ENCODE measurements around the gene DIDO1. TPM values are rescaled to one million over a fixed set of nuclear protein-coding genes. Genes with fewer than 3 reads are reported as not detected.

DIDO1 gene
- total RNA-seq, 1 donor from 2014 or later = 58.1 TPM

DNA sequence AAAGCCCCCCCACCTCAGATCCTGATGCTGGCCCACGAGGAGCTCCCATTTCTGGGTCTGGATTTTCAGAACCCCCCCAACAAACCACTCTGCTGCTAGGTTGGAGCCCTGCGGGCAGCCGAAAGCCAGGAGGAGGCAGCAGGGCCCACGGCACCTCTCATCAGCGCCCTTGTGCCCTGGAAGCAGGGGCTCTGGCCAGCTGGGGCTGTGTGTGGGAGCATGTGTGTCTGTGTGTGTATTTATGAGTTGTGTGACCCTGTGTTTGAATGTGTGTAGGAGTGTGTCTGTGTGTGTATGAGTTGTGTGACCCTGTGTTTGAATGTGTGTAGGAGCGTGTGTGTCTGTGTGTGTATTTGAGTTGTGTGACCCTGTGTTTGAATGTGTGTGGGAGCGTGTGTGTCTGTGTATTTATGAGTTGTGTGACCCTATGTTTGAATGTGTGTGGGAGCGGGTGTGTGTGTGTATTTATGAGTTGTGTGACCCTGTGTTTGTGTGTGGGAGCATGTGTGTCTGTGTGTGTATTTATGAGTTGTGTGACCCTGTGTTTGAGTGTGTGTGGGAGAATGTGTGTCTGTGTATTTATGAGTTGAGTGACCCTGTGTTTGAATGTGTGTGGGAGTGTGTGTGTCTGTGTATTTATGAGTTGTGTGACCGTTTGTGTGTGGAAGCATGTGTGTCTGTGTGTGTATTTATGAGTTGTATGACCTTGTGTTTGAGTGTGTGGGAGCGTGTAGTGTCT is 45.1 kb upstream of the DIDO1 start:
- TF ChIP-seq CTCF (conservative IDR thresholded peaks at IDR 0.05) = no peak
- Mint-ChIP-seq H3K4me3 (peak overlapping the region; percentile 0), H3K27ac (no peak overlapping the region), H3K27me3 (peaks cover 59% of the 10 kb centered on the region), H3K36me3 (no peaks in the 10 kb centered on the region), H3K9me3 (no peaks in the 10 kb centered on the region), H3K4me1 (ENCODE audit: unreplicated experiment) (no peaks in the 10 kb centered on the region)
- DNase-seq (ENCODE audit: extremely low spot score, unreplicated experiment) = no peak

DNA sequence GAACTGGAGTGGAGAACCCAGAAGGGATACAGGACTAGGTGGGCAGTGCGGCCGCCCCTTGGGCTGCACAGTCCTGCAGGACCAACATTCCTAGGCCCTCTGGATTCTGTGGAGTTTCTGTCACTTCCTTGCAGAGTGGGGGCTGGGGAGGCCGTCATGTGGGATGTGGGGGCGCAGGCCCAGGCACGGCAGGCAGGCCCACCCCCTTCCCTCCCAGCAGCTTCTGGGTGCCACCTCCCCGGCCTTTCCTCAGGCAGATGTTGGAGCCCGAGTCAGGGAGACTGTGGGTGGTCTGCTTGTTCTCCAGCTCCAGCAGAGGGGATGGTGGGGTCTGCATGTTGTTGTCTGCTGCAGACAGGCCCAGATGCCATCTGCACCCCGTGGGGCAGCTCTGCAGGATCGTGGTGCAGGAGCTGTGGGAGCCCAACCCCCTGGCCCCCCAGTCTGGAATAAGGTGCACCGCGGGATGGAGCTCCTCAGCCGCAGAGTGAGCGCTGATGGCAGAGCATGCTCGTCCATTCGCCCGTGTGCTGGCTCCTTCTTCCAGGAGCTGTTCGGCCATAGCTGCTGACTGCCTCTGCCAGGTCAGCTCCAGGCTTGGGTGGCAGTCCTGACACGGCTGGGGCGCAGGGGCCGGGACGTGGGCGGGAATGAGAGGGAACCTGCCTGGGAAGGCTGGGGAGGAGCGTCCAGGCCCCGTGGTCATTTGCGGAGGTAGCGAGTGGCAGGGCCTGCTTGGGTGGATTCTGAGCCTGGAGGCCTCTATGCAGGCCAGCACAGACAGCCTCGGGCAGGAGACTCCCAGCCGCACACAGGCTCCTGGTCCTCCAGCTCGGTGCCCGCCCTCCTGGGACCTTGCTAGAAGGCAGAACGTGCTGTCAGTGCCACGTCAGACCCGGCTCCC is 44.3 kb upstream of the DIDO1 start:
- Mint-ChIP-seq H3K9me3 (no peaks in the 10 kb centered on the region), H3K27ac (no peak overlapping the region), H3K4me1 (ENCODE audit: unreplicated experiment) (no peaks in the 10 kb centered on the region), H3K4me3 (no peak overlapping the region), H3K36me3 (no peaks in the 10 kb centered on the region), H3K27me3 (peaks cover 51% of the 10 kb centered on the region)
- no peak for DNase-seq (ENCODE audit: extremely low spot score, unreplicated experiment)
- TF ChIP-seq CTCF (conservative IDR thresholded peaks at IDR 0.05) = no peak

- peaks cover 46% of the 10 kb centered on the region for H3K27me3 Mint-ChIP-seq
- TF ChIP-seq CTCF (conservative IDR thresholded peaks at IDR 0.05) = no peak
- H3K36me3 Mint-ChIP-seq = no peaks in the 10 kb centered on the region
- no peak overlapping the region for H3K4me3 Mint-ChIP-seq
- no peak overlapping the region for H3K27ac Mint-ChIP-seq
- H3K4me1 Mint-ChIP-seq (ENCODE audit: unreplicated experiment) = no peaks in the 10 kb centered on the region
- H3K9me3 Mint-ChIP-seq = no peaks in the 10 kb centered on the region
- DNase-seq (ENCODE audit: extremely low spot score, unreplicated experiment) = no peak
Measured at GRCh38 chr20:62969939-62970306, 43.6 kb upstream of the DIDO1 start.

DNA sequence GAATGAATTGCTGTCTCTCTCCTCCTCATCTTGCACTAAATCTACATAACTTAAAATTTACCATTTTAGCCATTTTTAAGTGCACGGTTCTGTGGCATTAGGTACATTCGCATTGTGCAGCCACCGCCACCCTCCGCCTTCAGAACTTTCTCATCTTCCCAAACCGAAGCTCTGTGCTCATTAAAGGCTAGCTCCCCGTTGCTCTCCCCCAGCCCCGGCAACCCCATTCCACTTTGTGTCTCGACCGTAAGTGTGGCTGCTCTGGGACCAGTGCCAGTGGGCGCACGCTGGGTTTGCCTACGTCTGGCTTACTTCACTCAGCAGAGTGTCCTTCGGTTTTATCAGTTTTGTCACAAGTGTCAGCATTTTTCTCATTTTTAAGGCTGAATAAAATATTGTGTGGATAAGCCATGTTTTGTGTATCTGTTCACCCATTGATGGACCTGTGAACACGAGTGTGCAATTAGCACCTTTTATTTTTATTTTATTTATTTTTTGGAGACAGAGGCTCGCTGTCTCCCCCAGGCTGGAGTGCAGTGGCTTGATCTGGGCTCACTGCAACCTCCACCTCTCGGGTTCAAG is 43.0 kb upstream of the DIDO1 start:
- Mint-ChIP-seq H3K4me1 (ENCODE audit: unreplicated experiment) (no peaks in the 10 kb centered on the region), H3K4me3 (no peak overlapping the region), H3K27ac (no peak overlapping the region), H3K27me3 (peaks cover 39% of the 10 kb centered on the region), H3K36me3 (no peaks in the 10 kb centered on the region), H3K9me3 (no peaks in the 10 kb centered on the region)
- no peak for TF ChIP-seq CTCF (conservative IDR thresholded peaks at IDR 0.05)
- DNase-seq (ENCODE audit: extremely low spot score, unreplicated experiment) = no peak

- no peak overlapping the region for H3K4me3 Mint-ChIP-seq
- no peak for TF ChIP-seq CTCF (conservative IDR thresholded peaks at IDR 0.05)
- H3K4me1 Mint-ChIP-seq (ENCODE audit: unreplicated experiment) = no peaks in the 10 kb centered on the region
- no peak overlapping the region for H3K27ac Mint-ChIP-seq
- peaks cover 32% of the 10 kb centered on the region for H3K27me3 Mint-ChIP-seq
- DNase-seq (ENCODE audit: extremely low spot score, unreplicated experiment) = no peak
- no peaks in the 10 kb centered on the region for H3K36me3 Mint-ChIP-seq
- H3K9me3 Mint-ChIP-seq = no peaks in the 10 kb centered on the region
Measured at GRCh38 chr20:62968378-62969178, 42.3 kb upstream of the DIDO1 start.

Data from type B pancreatic cell (in vitro differentiated cells).